PC-3 (cell line): Measurements from ENCODE around the gene ARSB. TPM values are rescaled to one million over a fixed set of nuclear protein-coding genes. Genes with fewer than 3 reads are reported as not detected.
A peak's percentile ranks its signal among the peaks of the same experiment; 100 is the strongest.
"Not testable (repeated sequence)": the region's sequence is repeated elsewhere in the genome, so short reads cannot be mapped to it uniquely, and the experiment has no call there.

Experiments
- ATAC-seq: fragments of 200-7000 bp; cut with Tn5 transposase; 2 replicates; pipeline ENCODE4 v1.9.1; 2020; ENCODE audit warnings: mild to moderate bottlenecking, moderate library complexity
- BruUV-seq: library from RNA; stranded (reverse); fragments of 400-500 nt; replicated peaks from 2 replicates; lab custom pipeline; 2021; lab: Mats Ljungman, UMichigan
- CTCF ChIA-PET: fragments of 300-600 bp; sonication (Branson Sonifier 250); formaldehyde crosslinking; loops from one replicate; lab custom pipeline; 2022; ENCODE audit warnings: antibody characterized with exemption; lab: Charles Lee
- POLR2A ChIA-PET: fragments of 300-600 bp; sonication (Branson Sonifier 250); formaldehyde crosslinking; loops from one replicate; lab custom pipeline; 2022; ENCODE audit warnings: antibody characterized with exemption; ENCODE audit not compliant: unreplicated experiment; lab: Charles Lee
- DNase-seq: peaks from one replicate; pipeline ENCODE4 v3.0.0-alpha.2; 2015
- H2AFZ ChIP-seq: fragments of 300-600 bp; sonication (generic); 2 replicates; pipeline ENCODE4 v1.6.0; 2016; ENCODE audit warnings: antibody characterized with exemption, low read length
- H3F3A ChIP-seq: fragments of 300-600 bp; sonication (generic); one replicate; pipeline ENCODE4 v1.6.0; 2017; ENCODE audit warnings: antibody characterized with exemption, low read length, control low read depth, mild to moderate bottlenecking; ENCODE audit not compliant: unreplicated experiment
- H3K27ac ChIP-seq: fragments of 300-600 bp; sonication (generic); 2 replicates; pipeline ENCODE4 v1.5.1; 2016; ENCODE audit warnings: mild to moderate bottlenecking, low read length
- H3K27me3 ChIP-seq: fragments of 300-600 bp; sonication (generic); 2 replicates; pipeline ENCODE4 v1.6.1; 2016; ENCODE audit warnings: low read length, mixed read lengths
- H3K36me3 ChIP-seq: fragments of 300-600 bp; sonication (generic); 2 replicates; pipeline ENCODE4 v1.6.1; 2016; ENCODE audit warnings: low read depth, mixed run types, low read length, mixed read lengths
- H3K4me1 ChIP-seq: fragments of 300-600 bp; sonication (generic); 2 replicates; pipeline ENCODE4 v1.5.1; 2016; ENCODE audit warnings: low read length; ENCODE audit not compliant: insufficient read depth
- H3K4me2 ChIP-seq: fragments of 300-600 bp; sonication (generic); 2 replicates; pipeline ENCODE4 v1.6.0; 2016; ENCODE audit warnings: low read length
- H3K4me3 ChIP-seq: fragments of 300-600 bp; sonication (generic); 2 replicates; pipeline ENCODE4 v1.5.1; 2016; ENCODE audit warnings: mild to moderate bottlenecking, low read length, mixed read lengths
- H3K79me2 ChIP-seq: fragments of 300-600 bp; sonication (generic); 2 replicates; pipeline ENCODE4 v1.6.1; 2017; ENCODE audit warnings: low read length, mixed read lengths
- H3K9ac ChIP-seq: fragments of 300-600 bp; sonication (generic); 2 replicates; pipeline ENCODE4 v1.6.0; 2016; ENCODE audit warnings: mild to moderate bottlenecking, low read length
- H3K9me2 ChIP-seq: fragments of 300-600 bp; sonication (generic); replicated peaks from 2 replicates; pipeline ENCODE4 v1.6.1; 2016; ENCODE audit warnings: mixed run types, low read length, mixed read lengths
- H3K9me3 ChIP-seq: fragments of 300-600 bp; sonication (generic); 2 replicates; pipeline ENCODE4 v1.6.1; 2016; ENCODE audit warnings: low read length, mixed read lengths
- H4K20me1 ChIP-seq: fragments of 300-600 bp; sonication (generic); 2 replicates; pipeline ENCODE4 v1.6.1; 2016; ENCODE audit warnings: low read length, mixed read lengths
- CTCF ChIP-seq: fragments of 300-600 bp; sonication (generic); conservative IDR thresholded peaks from 2 replicates; pipeline ENCODE4 v1.5.1; 2017; ENCODE audit warnings: antibody characterized with exemption, low read depth, mild to moderate bottlenecking, low read length
- EZH2 ChIP-seq: fragments of 300-600 bp; sonication (generic); IDR thresholded peaks from one replicate; pipeline ENCODE4 v1.6.1; 2017; ENCODE audit warnings: antibody characterized with exemption, mild to moderate bottlenecking, low read length; ENCODE audit not compliant: unreplicated experiment
- EZH2phosphoT487 ChIP-seq: fragments of 300-600 bp; sonication (generic); IDR thresholded peaks from 2 replicates; pipeline ENCODE4 v1.6.1; 2018; ENCODE audit warnings: mild to moderate bottlenecking, antibody characterized with exemption, low read length, borderline replicate concordance
- intact Hi-C: fragments of 100-400 bp; cut with micrococcal nuclease; formaldehyde crosslinking; loops from 2 replicates; pipeline ENCODE4 v1.9.0; 2023
- total RNA-seq: library from RNA; depleted of rRNA; stranded (reverse); fragments of >200 nt; gene quantifications from 2 replicates; pipeline ENCODE4 v1.2.3, GENCODE V29; 2014

The ARSB gene
- total RNA-seq, 1 experiment from 2014 or later = 8.1 TPM

GRCh38 chr5:78858364-78858763 is 126.7 kb downstream of the ARSB start:
- intact Hi-C loops = no loop called here
- Histone ChIP-seq H3K9me3 (no peaks in the 10 kb centered on the region), H3K36me3 (no peaks in the 10 kb centered on the region), H3F3A (no peaks in the 10 kb centered on the region), H3K4me3 (no peak overlapping the region), H4K20me1 (no peaks in the 10 kb centered on the region), H2AFZ (no peak overlapping the region), H3K4me2 (no peak overlapping the region), H3K27me3 (no peaks in the 10 kb centered on the region), H3K27ac (no peak overlapping the region), H3K79me2 (no peaks in the 10 kb centered on the region), H3K9me2 (no peaks in the 10 kb centered on the region), H3K9ac (no peak overlapping the region), H3K4me1 (no peaks in the 10 kb centered on the region)
- BruUV-seq = no TSS peak
- ATAC-seq (no peak), DNase-seq (no peak)
- TF ChIP-seq EZH2phosphoT487 (no peak), CTCF (no peak), EZH2 (no peak)
- POLR2A ChIA-PET = no interaction called here
- CTCF ChIA-PET = interaction anchor here (0.6 kb wide), 1 partner anchor 54 kb away, joined by 4 read pairs; no protein-coding TSS in a partner anchor

GRCh38 chr5:78855026-78855425 is 130.1 kb downstream of the ARSB start:
- CTCF ChIA-PET = no interaction called here
- peak; percentile 3 for DNase-seq
- Histone ChIP-seq H3K9me2 (no peaks in the 10 kb centered on the region), H2AFZ (no peak overlapping the region), H3K4me3 (no peak overlapping the region), H3F3A (no peaks in the 10 kb centered on the region), H3K9me3 (no peaks in the 10 kb centered on the region), H3K36me3 (no peaks in the 10 kb centered on the region), H3K4me1 (no peaks in the 10 kb centered on the region), H3K27ac (no peak overlapping the region), H3K4me2 (no peak overlapping the region), H4K20me1 (no peaks in the 10 kb centered on the region), H3K9ac (no peak overlapping the region), H3K79me2 (no peaks in the 10 kb centered on the region), H3K27me3 (no peaks in the 10 kb centered on the region)
- TF ChIP-seq EZH2 = no peak
- TF ChIP-seq CTCF = no peak
- no peak for TF ChIP-seq EZH2phosphoT487
- intact Hi-C loops = no loop called here
- no peak for ATAC-seq
- POLR2A ChIA-PET = no interaction called here
- BruUV-seq = no TSS peak

GRCh38 chr5:78851891-78852290 is 133.2 kb downstream of the ARSB start:
- H3K4me3 ChIP-seq, H3K9ac ChIP-seq, H4K20me1 ChIP-seq, ATAC-seq, H3K27ac ChIP-seq, H3K9me3 ChIP-seq, DNase-seq, H3F3A ChIP-seq, intact Hi-C loops, H3K9me2 ChIP-seq, H3K79me2 ChIP-seq, H3K4me2 ChIP-seq, H3K27me3 ChIP-seq, CTCF ChIA-PET, H2AFZ ChIP-seq, POLR2A ChIA-PET, H3K36me3 ChIP-seq, H3K4me1 ChIP-seq, BruUV-seq: not testable (repeated sequence)
